Stimulated activated CD8-positive, alpha-beta memory T cell treated with anti-CD3 and anti-CD28 coated beads, Interleukin-7, amount 100 ng/mL, for 1 hour (primary cell): Measurements from ENCODE around the gene GRIK5.
"Not testable (repeated sequence)": the region's sequence is repeated elsewhere in the genome, so short reads cannot be mapped to it uniquely, and the experiment has no call there.

Source experiments
- DNase-seq, 2 donors: peaks; one replicate each; pipeline ENCODE4 v3.0.0-alpha.2; 2020; ENCODE audit warnings: low read depth in 2 of 2

The GRIK5 gene

DNA sequence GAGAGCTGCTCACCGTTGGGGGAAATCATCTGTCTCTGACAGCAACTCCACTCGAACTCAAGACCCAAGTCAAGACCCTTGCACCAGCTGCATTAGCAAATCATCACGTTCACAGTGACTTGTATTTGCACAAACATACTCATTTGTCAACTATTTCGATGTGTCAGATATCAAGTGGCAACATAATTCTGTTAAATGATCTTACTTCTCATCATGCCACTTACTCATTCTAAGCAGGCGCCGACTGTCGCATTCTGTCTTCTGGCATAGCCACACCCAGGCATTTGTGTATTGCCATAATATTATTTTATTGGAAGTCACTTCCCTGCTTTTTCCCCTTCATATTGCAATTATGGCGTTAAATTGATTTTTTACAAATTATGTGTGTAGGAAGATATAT, 53.0 kb downstream of the GRIK5 start:
- DNase-seq: no peak

DNA sequence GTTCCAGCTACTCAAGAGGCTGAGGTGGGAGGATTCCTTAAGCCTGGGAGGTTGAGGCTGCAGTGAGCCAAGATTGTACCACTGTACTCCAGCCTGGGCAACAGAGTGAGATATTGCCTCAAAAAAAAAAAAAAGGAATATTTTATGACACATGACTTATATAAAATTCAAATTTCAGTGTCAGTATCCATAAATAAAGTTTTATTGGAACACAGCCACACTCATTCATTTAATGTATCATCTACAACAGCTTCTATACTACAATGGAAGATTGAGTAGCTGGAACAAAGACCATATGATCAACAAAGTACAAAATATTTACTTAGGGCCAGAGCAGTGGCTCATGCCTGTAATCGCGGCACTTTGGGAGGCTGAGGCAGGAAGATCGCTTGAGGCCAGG, 57.3 kb downstream of the GRIK5 start:
- DNase-seq: not testable (repeated sequence)

DNA sequence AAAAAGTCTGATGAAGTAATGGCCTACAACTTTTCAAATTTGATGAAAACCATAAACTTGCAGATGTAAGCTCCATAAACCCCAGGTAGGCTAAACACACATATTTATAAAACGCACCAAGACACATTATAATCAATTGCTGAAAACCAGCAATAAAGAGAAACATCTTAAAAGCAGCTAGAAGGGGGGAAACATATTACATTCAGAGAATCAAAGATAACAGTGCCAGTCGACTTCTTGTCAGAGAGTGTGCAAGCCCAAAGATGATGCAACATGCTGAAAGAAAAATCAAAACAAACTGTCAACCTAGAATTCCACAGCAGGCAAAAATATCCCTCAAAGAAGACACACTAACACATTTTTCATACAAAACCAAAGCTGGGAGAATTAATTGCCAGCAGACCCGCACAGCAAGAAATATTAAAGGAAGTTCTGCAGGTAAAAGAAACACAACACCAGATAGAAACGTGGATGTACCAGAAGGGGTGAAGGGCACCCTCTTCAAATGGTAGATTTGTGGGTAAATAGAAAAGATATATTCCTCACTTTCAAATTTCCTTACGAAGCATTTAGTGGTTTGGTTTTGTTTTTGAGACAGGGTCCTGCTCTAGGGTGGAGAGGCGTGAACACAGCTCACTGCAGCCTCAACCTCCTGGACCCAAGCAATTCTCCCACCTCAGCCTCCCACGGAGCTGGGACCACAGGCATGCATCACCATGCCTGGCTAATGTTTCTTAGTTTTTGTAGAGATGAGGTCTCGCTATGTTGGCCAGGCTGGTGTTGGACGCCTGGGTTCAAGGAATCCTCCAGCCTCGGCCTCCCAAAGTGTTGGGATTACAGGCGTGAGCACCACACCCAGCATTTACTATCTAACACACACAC, 59.5 kb downstream of the GRIK5 start:
- DNase-seq: no peak

DNA sequence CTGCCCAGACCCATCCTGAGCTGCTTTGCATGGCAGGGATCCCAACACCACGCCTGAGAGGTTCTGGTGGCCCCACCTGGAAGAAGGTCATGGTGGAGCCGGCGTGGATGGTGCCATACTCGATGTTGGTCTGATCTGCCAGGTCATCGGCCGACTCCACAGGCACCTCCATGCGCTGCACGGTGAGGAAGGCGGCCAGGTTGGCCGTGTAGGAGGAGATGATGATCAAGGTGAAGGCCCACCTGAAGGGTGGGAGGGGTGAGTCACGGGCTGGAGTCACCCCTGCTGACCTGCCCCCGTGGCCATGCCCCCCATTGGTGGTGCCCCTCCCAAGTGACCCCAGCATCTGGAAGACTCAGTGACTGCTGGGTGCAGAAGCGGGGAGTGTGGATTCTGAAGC, 63.4 kb downstream of the GRIK5 start:
- DNase-seq: no peak

DNA sequence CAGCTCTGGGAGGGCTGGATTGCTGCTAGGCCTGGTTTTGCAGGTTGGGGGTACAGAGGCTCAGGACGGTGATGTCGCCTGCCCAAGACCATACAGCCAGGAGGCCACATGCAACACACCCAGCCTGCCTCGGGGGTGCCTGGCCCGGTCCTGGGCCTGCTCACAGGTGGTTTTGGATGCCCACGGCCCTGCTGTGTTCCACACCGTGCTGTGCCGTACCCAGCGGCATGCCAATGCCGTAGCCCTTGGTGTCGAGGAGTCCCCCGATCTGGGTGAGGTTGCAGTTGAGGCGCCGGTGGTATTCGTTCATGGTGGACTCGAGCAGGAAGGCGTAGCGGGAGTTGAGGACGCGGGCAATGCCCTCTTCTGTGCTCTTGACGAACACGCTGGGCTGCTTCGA, 64.5 kb downstream of the GRIK5 start:
- no peak for DNase-seq

DNA sequence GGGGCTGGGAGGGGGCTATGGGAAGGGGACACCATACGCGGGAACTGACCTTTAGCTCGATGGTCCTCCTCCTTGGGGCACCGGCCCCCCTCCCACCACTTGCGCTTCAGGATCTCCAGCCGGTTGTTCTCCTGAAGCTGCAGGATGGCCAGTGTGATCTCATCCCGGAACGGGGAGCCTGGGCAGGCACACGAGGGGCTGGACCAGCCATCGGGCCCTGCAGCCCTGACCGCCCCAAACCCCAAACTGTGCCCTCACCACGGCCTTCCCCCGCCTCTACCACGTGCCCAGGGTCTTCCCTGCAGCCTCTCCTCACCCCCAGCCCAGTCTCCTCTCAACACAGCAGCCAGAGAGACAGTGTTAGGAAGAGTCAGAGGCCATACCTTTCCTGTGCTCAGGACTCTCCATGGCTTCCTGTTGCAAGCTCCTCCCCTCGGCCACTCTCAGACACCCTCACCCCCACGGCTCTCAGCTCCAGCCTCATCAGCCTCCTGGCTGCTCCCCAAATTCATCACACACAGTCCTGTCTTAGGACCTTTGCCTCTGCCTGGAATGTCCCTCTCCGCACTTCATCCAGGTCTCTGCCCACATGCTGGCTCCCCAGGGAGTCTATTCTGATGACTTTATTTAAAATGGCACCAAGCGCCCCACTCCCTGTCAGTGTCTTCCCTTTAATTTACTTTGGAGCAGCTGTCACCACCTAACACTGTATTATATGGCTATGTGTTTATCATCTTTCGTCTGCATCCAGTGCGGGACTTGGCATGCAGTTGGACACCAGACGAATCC, 66.3 kb downstream of the GRIK5 start:
- no peak for DNase-seq

DNA sequence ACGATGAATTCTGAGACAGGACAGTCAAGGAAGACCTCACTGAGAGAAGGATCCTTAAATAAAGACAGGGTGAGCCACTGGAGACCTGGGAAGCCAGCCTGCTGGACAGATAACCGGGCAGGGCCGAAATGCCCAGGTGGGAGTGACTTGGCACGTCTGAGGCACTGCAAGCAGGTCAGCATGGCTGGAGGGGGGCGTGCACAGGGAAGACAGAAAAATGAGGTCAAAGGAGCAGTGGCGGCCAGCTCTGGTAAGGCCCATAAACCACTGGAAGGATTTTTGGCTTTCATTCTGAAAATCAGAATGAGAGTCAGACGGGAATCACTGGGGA, 70.2 kb downstream of the GRIK5 start:
- DNase-seq: no peak

DNA sequence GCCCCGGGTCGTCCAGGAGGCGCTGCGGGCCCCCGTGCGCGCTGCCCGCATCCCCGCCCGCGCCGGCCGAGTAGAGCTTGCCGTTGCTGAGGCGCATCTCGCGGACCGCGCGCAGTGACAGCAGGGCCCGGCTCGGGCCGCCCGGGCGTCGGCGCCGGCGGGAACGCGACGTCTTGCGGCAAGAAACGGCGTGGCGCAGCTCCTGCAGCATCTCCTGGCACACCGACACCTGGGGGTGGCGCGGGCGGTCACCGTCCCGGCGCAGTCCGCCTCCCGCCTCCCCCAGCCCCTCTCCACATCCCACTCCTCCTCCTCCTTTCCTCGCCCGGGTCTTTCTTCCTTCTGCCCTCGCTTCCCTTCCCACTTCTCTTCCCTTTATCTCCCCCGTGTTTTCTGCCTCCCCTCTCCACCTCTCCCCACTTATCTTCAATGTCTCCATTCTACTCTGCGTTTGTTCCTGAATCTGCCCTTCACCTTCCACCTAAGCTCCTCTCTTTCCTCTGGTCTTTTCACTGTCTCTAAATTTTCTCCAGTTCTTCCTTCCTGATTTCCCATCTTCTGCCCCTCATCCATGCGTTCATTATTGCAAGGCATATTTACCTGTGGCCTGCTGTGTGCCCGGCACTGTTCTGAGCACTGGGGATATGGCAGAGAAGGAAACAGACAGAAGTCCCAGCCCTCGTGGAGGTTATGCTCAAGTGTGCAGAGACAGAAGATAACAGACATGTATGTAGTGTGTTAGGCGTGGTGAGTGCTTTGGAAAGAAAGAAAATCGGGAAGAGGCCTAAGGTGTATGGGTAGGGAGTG, 70.7 kb downstream of the GRIK5 start:
- DNase-seq: no peak

DNA sequence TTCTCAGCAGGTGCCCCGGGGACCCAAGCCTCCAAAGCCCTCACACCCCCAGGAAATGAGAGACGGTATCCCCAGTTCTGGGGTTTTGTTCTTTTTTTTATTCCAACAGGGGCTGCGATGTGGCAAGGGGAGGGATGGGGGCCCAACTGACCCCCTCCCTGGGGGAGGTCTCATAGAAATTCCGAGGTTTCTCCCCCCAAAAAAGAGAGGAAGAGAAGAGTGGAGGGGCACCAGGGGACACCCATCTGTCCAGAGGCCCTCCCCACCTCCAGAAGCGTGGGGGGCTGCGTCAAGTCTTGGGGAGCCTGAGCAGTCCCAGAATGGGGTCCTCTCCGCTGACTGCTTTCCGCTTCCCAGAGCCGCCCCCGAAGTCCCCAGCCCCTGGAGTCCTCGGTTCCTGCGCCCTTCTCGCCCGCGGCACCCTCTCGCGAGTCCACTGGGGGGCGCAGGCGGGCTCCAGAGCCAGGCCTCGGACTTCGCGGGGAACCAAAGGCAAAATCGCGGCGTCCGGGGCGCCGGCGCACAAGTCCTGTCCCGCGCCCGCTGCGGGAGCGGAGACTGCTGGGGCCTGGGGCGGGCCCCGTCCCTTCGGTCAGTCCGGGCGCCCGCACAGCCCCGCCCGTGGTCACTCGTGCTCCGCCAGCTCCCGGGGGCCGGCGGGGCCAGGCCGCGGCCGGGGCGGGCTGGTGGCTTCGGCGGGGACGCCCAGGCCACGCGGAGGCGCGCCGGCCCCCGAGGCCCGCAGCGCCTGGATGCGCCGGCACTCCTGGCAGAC, 71.6 kb downstream of the GRIK5 start:
- peak in 1 of 2 donors; percentile 22 for DNase-seq

DNA sequence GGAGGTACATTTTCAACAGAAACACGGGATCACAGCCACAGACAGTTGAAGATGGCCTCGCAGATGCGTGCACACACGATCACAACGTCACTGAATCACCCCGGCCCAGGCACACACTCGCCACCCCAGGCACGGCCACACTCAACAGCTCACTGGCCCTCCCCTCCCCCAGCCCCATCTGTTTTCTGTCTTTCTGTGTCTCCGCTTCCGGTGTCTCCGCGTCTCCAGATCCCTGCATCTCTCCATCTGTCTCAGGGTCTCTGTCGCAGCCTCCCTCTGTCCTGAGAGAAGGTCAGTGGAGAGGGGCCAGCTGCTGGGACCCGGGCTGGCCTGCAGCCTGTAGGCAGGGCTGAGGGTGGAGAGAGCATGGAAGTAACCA, 72.2 kb downstream of the GRIK5 start:
- no peak for DNase-seq

DNA sequence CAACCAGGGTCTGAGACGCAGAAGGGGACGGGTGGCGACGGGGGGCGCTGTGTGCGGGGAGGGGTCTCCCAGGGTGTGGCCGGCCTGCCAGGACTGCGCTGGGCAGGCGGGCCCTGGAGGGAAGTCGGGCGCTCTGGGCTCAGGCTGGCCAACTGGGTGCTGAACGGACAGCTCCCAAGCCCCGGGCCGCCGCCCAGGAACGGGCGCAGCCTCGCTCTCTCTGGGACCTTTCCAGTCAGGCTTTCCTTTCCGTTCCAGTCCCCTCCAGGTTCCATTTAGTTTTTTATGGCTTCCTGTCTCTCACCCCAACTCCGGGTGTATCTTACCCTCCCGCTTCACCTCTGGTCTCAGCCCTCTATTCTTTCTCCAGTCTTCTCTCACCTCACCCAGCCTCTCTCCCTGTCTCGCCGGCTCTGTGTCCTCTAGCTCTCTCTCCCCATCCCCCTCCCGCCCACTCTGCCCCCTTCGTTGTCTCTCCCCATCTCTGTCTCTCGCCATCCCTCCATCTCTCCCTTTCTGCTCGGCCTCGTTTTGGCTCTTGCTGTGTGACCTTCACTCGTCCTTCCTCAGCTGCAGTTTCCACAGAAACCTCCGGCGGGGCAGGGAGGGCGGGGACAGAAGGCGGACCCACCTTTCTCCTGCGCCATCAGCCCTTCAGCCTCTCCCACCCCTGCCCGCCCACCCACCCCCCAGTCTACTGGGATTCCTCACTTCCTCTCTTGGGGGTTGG, 72.7 kb downstream of the GRIK5 start:
- DNase-seq: peak in 1 of 2 donors; percentile 19

DNA sequence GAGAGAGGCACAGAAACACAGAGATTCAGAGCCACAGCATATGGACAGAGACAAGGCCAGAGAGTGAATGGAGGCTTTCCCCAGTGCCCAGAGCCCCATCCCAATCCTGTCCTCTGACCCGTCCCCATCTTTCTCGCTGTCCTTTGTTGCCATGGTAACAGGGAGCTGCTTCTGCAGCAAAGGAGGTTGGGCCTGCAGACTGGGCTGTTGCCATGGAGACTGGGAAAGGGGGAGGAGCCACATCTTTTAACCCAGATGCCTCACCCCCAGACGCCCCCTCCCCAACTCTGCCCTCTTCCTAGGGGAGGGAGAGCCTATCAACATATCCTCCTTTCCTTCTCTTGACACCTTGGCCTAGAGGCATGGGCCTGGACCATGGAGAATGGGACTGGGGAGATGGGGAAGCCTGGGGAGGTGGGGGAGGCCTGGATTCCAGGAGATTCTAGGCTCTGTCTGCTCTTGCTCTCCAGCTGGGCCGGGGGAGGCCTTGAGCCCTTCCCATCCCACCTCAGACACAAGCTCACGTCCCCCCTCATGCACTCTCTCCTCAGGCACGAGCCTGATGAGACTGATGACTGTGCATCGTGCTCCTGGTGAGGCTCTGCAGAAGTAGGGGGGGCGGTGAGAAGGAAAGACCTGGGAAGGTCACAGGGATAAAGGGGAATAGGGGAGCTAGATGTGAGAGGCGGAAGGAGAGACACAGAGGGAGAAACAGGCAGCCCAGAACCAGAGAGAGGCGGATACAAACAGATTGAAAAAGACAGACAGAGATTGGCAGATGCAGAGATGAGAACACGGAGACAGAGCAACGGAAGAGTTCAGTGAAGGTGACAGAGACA, 73.8 kb downstream of the GRIK5 start:
- DNase-seq: no peak

DNA sequence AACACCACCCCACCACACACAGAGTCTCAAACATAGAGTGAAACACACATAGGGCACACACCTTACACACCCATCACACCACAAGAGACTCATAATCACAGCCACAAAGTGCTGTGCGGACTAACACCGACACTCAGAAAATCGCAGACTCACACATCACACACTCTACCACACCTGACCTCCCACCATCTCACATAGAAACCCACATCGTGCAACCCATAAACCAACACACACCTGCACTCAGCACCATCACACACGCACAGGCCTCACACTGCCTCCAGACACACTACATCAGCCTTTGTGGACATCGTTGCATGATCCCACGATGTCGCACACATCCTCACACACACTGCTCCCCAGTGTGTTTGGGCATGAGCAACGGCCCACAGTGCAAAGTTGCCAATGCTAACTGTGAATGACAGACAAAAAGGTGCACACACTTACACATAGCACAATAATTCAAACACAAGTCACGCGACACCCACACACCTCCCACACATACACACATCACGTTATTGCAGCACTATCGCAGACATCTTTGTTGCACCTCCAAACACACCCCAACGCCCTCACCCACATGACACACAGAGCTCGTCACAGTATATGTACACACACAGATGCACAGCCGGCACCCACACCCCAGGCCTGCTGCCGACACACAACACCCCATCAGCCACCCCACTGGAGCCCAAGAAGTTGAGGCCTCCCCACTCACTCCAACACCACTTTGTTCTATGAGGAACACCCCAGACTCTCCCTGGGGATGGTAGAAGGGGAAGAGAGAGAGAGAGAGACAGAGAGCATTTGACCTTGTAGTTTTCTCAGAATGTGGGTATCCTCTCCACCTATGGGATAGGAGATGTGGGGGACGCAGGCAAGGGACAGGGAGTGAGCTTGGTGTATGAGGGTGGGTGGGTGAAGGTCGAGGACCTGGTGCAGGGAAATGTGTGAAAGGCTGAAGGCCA, 74.7 kb downstream of the GRIK5 start:
- DNase-seq: no peak

DNA sequence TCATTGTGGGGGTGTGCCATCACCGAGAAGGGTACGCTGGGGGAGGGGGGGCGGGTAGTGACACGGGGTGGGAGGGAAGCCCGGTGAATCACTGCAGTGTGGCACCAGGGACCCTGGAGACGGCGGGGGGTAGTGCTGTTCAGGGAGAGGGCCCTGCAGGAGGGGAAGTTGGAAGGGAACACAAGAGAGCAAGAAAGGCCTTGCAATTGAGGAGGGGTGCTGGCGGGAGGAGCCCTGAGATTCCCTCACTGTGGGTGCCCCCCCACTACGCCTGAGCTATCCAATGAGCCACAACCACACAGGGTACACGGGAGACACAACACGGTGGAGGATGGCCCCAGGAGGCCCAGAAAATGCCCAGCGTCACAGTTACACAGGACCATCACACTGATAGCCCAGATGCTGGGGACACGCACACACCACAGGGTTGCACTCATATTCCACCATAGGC, 75.5 kb downstream of the GRIK5 start:
- no peak for DNase-seq

DNA sequence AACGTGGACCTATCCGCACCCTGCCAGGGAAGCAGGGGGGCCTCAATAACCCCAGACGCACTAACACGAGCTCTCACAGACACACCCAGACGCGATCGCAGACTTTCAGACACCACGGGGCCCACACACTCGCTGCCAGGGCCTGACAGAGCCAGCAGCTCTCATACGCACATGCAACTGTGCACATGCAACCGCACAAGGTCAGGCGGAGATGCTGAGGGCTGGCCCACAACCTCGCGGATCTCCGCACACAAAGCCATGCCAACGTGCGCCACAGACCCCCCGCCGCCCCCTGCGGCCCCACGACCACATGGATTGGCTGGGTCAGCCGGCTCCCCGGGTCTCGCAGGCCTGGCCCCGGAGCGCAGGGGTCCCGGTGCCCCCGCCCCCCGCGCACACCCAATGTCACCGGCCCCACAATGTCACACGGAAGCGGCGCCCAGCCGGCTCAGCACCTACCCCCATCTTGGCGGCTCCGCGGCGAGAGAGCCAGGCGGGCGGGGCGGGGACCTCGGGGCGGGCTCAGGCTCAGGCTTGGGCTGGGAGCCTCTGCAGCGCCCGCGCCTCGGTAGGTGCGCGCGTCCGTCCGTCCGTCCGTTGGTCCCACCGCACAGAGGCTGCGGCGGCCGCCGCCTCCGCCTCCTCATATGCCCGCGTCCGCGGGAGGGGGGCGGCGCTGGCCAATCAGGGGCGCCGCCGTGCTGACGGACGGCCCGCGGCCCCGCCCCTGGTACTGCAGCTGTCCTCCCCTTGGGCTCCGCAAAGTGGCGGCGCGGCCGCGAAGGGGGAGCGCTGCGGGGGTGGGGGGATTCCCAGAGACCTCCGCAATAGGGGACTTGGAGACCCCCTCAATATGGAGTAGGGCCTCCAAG, 76.2 kb downstream of the GRIK5 start, which contains the start of gene ATP1A3:
Gene ATP1A3 (minus strand): TSS at position 619 of the 872 bp plus-strand sequence. CDS start 154 bp downstream, at position 465.
- peak; percentile 20 to 27 for DNase-seq

DNA sequence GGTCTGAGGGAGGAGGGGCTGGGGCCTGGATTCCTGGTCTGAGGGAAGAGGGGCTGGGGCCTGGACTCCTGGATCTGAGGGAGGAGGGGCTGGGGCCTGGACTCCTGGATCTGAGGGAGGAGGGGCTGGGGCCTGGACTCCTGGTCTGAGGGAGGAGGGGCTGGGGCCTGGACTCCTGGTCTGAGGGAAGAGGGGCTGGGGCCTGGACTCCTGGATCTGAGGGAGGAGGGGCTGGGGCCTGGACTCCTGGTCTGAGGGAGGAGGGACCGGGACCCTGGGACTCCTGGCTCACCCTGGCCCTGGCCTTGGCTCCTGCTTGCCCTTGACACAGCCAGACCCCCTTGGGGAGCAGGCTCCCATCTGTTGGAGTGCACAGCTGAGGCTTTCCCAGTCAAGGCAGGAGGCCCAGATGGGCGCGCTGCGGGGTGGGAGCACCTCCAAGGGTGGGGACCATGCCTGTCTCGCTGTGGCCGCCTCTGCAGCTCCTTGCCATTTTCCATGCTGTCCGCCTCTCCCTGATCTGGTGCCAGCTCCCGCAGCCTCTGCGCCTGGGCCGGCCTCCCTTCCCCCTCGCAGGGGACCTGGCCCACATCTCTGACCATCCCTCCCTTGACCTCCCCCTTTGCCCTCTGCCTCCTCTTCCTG, 78.0 kb downstream of the GRIK5 start:
- not testable (repeated sequence) for DNase-seq

DNA sequence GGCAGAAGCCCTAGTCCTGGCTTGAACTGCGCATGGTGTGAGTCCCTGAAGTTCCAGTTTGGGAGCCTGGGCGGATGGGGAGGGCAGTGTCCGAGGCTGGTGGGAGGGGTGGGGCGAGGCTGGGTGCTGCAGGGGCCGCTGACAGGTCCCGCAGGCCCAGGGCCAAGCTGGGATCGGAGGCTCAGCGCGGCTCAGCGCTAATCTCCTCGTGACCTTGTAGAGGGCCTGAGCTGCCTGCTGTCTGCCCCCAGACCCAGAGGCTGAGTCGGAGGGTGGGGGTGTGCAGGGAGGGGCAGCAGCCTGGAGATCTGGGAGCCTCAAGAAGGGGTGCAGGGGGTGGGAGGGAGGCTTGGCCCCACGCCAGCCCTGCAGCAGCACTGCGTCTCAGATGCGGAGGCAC, 79.0 kb downstream of the GRIK5 start:
- no peak for DNase-seq
